Glutamatergic neuron (in vitro differentiated cells): ENCODE results near the gene IFT22. TPM values are rescaled to one million over a fixed set of nuclear protein-coding genes. Genes with fewer than 3 reads are reported as not detected.

Experiments used
- DNase-seq: peaks from one replicate; pipeline ENCODE4 v3.0.0; 2022
- H3K27ac Mint-ChIP-seq: one replicate; pipeline ENCODE4 v1.8.0; 2020; ENCODE audit warnings: mild to moderate bottlenecking, mixed read lengths, inconsistent platforms; ENCODE audit not compliant: unreplicated experiment
- H3K27me3 Mint-ChIP-seq: one replicate; pipeline ENCODE4 v1.8.0; 2020; ENCODE audit warnings: mild to moderate bottlenecking, moderate library complexity, mixed read lengths, inconsistent platforms; ENCODE audit not compliant: unreplicated experiment
- H3K36me3 Mint-ChIP-seq: one replicate; pipeline ENCODE4 v1.8.0; 2020; ENCODE audit warnings: mild to moderate bottlenecking, mixed read lengths, inconsistent platforms; ENCODE audit not compliant: unreplicated experiment
- H3K4me1 Mint-ChIP-seq: one replicate; pipeline ENCODE4 v1.8.0; 2020; ENCODE audit warnings: mild to moderate bottlenecking, low read depth, mixed read lengths, inconsistent platforms; ENCODE audit not compliant: unreplicated experiment
- H3K4me3 Mint-ChIP-seq: one replicate; pipeline ENCODE4 v1.8.0; 2020; ENCODE audit warnings: mild to moderate bottlenecking, mixed read lengths, inconsistent platforms; ENCODE audit not compliant: unreplicated experiment
- H3K9me3 Mint-ChIP-seq: one replicate; pipeline ENCODE4 v1.8.0; 2020; ENCODE audit warnings: mild to moderate bottlenecking, moderate library complexity, mixed read lengths, inconsistent platforms; ENCODE audit not compliant: unreplicated experiment
- total RNA-seq: library from RNA; stranded (reverse); fragmentation: NEBNext Ultra II Directional; extraction: Animal tissue kit (Norgen Biotek cat#: 25700); gene quantifications from one replicate; pipeline ENCODE4 v1.2.1, GENCODE V29; 2021; ENCODE audit not compliant: unreplicated experiment
- TF ChIP-seq, protein P1 (sequence below): fragments of 200-600 bp; sonication (generic); IDR thresholded peaks from one replicate; pipeline ENCODE4 v1.5.0; 2021; ENCODE audit not compliant: partially characterized antibody, unreplicated experiment

Gene IFT22
- total RNA-seq, 1 donor from 2014 or later, result 20.9 TPM

GRCh38 chr7:101340379-101340778 is 18.8 kb upstream of the IFT22 start:
- no peak for DNase-seq
- peaks cover 1% of the 10 kb centered on the region for H3K9me3 Mint-ChIP-seq
- TF ChIP-seq, protein P1, sequence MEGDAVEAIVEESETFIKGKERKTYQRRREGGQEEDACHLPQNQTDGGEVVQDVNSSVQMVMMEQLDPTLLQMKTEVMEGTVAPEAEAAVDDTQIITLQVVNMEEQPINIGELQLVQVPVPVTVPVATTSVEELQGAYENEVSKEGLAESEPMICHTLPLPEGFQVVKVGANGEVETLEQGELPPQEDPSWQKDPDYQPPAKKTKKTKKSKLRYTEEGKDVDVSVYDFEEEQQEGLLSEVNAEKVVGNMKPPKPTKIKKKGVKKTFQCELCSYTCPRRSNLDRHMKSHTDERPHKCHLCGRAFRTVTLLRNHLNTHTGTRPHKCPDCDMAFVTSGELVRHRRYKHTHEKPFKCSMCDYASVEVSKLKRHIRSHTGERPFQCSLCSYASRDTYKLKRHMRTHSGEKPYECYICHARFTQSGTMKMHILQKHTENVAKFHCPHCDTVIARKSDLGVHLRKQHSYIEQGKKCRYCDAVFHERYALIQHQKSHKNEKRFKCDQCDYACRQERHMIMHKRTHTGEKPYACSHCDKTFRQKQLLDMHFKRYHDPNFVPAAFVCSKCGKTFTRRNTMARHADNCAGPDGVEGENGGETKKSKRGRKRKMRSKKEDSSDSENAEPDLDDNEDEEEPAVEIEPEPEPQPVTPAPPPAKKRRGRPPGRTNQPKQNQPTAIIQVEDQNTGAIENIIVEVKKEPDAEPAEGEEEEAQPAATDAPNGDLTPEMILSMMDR, result no peak
- H3K4me3 Mint-ChIP-seq, result no peak overlapping the region
- no peaks in the 10 kb centered on the region for H3K4me1 Mint-ChIP-seq
- no peaks in the 10 kb centered on the region for H3K36me3 Mint-ChIP-seq
- H3K27ac Mint-ChIP-seq, result no peak overlapping the region
- H3K27me3 Mint-ChIP-seq, result peaks cover 2% of the 10 kb centered on the region

- no peaks in the 10 kb centered on the region for H3K36me3 Mint-ChIP-seq
- no peaks in the 10 kb centered on the region for H3K9me3 Mint-ChIP-seq
- no peak overlapping the region for H3K27ac Mint-ChIP-seq
- no peaks in the 10 kb centered on the region for H3K4me1 Mint-ChIP-seq
- no peak overlapping the region for H3K4me3 Mint-ChIP-seq
- DNase-seq, result no peak
- TF ChIP-seq, protein P1, result no peak
- H3K27me3 Mint-ChIP-seq, result no peaks in the 10 kb centered on the region
These were observed 12.3 kb upstream of the IFT22 start for GRCh38 chr7:101333912-101334311.

GRCh38 chr7:101332026-101332425 is 10.4 kb upstream of the IFT22 start:
- H3K9me3 Mint-ChIP-seq, result no peaks in the 10 kb centered on the region
- no peaks in the 10 kb centered on the region for H3K4me1 Mint-ChIP-seq
- TF ChIP-seq, protein P1, result no peak
- no peak for DNase-seq
- no peak overlapping the region for H3K4me3 Mint-ChIP-seq
- no peaks in the 10 kb centered on the region for H3K36me3 Mint-ChIP-seq
- H3K27me3 Mint-ChIP-seq, result peaks cover 2% of the 10 kb centered on the region
- no peak overlapping the region for H3K27ac Mint-ChIP-seq

DNA sequence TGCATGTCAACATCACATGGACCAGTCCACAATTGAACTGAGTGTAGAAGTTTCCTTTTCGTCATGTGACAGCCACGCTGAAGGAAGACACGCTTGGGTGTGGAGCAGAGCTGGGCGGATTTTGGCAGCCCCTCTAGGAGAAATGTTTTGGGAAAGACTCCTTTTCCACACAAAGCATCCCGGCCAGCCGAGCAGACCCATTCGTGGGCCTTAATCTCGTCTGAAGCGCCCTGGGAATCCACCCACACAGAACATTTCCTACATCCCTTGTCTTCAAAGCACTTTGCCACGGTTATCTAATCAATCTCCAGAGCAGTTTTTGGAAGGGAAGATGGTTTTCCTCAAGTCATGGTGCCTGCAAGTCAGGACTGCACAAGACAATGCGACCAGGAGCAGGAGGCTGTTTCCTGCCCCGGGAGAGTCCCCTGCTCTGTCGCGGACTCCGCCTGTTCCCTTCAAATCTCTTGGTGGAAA is 8.4 kb upstream of the IFT22 start:
- Mint-ChIP-seq H3K36me3 (no peaks in the 10 kb centered on the region), H3K9me3 (no peaks in the 10 kb centered on the region), H3K4me3 (no peak overlapping the region), H3K4me1 (no peaks in the 10 kb centered on the region), H3K27me3 (peaks cover 2% of the 10 kb centered on the region), H3K27ac (no peak overlapping the region)
- TF ChIP-seq, protein P1, result no peak
- no peak for DNase-seq

DNA sequence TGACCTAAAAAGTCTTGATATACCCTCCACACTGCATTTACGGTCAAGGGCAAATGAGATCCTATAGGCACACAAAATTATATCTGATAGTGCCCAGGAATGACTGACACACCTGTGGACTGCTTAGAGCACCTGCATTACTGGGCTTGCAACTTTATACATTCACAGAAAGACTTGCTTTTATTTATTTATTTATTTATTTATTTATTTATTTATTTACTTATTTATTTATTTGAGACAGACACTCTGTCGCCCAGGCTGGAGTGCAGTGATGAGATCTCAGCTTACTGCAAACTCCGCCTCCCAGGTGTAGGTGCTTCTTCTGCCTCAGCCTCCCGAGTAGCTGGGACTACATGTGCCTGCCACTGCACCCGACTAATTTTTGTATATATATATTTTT is 6.5 kb upstream of the IFT22 start:
- H3K36me3 Mint-ChIP-seq, result no peaks in the 10 kb centered on the region
- no peak for DNase-seq
- no peak overlapping the region for H3K27ac Mint-ChIP-seq
- no peak overlapping the region for H3K4me3 Mint-ChIP-seq
- H3K27me3 Mint-ChIP-seq, result peaks cover 2% of the 10 kb centered on the region
- no peaks in the 10 kb centered on the region for H3K9me3 Mint-ChIP-seq
- no peaks in the 10 kb centered on the region for H3K4me1 Mint-ChIP-seq
- TF ChIP-seq, protein P1, result no peak
